ENCODE measurements around the gene OPCML. TPM values are rescaled to one million over a fixed set of nuclear protein-coding genes. Genes with fewer than 3 reads are reported as not detected.

OPCML gene
- polyA plus RNA-seq, 1 donor from 2014 or later = 11.6 TPM

- no peaks in the 10 kb centered on the region for H3K79me2 ChIP-seq (replicated peaks; ENCODE audit: insufficient read depth, low read length)
- no peaks in the 10 kb centered on the region for H4K20me1 ChIP-seq (ENCODE audit: insufficient read depth)
- no peaks in the 10 kb centered on the region for H3K27me3 ChIP-seq (ENCODE audit: insufficient read depth, low read depth, low read length)
- no peaks in the 10 kb centered on the region for H3K9me2 ChIP-seq (ENCODE audit: insufficient read depth, low read length)
- H3K9me3 ChIP-seq (ENCODE audit: low read length) = no peaks in the 10 kb centered on the region
- no peak overlapping the region for H2AFZ ChIP-seq (ENCODE audit: low read depth, low read length)
- no peak overlapping the region for H3K4me3 ChIP-seq (ENCODE audit: low read length)
- H3F3A ChIP-seq (ENCODE audit: insufficient read depth, low read length, poor library complexity, severe bottlenecking) = no peaks in the 10 kb centered on the region
- H3K9ac ChIP-seq (ENCODE audit: low read length) = no peak overlapping the region
- no peak for TF ChIP-seq TAF1 (IDR thresholded peaks at IDR 0.05; ENCODE audit: low read depth)
- no peak for TF ChIP-seq EP300 (conservative IDR thresholded peaks at IDR 0.05; ENCODE audit: poor library complexity, severe bottlenecking)
- TF ChIP-seq POLR2AphosphoS5 (IDR thresholded peaks at IDR 0.05) = no peak
- no peak for TF ChIP-seq EZH2 (IDR thresholded peaks at IDR 0.05; ENCODE audit: borderline replicate concordance, insufficient read depth, low read length, poor library complexity, severe bottlenecking)
- no peak for TF ChIP-seq RAD21 (conservative IDR thresholded peaks at IDR 0.05)
- TF ChIP-seq REST (IDR thresholded peaks at IDR 0.05; ENCODE audit: borderline replicate concordance) = no peak
- no peak for TF ChIP-seq SMC3 (conservative IDR thresholded peaks at IDR 0.05; ENCODE audit: poor library complexity)
- no peak for TF ChIP-seq MXI1 (conservative IDR thresholded peaks at IDR 0.05; ENCODE audit: poor library complexity, severe bottlenecking)
- TF ChIP-seq CTCF (IDR thresholded peaks at IDR 0.05; ENCODE audit: poor library complexity, severe bottlenecking) = no peak
- no peaks in the 10 kb centered on the region for H3K36me3 ChIP-seq (ENCODE audit: insufficient read depth, low read length)
- H3K4me2 ChIP-seq (ENCODE audit: low read length) = no peak overlapping the region
- H3K27ac ChIP-seq (ENCODE audit: low read length) = no peak overlapping the region
Observed at GRCh38 chr11:132604431-132604830, 927.9 kb downstream of the OPCML start.

GRCh38 chr11:132601875-132602274 lies 930.4 kb downstream of the OPCML start:
- peak overlapping the region; percentile 83 for H3K27ac ChIP-seq (ENCODE audit: low read length)
- H4K20me1 ChIP-seq (ENCODE audit: insufficient read depth) = no peaks in the 10 kb centered on the region
- no peaks in the 10 kb centered on the region for H3K9me2 ChIP-seq (ENCODE audit: insufficient read depth, low read length)
- no peaks in the 10 kb centered on the region for H3K27me3 ChIP-seq (ENCODE audit: insufficient read depth, low read depth, low read length)
- TF ChIP-seq REST (IDR thresholded peaks at IDR 0.05; ENCODE audit: borderline replicate concordance) (no peak), MXI1 (conservative IDR thresholded peaks at IDR 0.05; ENCODE audit: poor library complexity, severe bottlenecking) (no peak), POLR2AphosphoS5 (IDR thresholded peaks at IDR 0.05) (peak; percentile 81), RAD21 (conservative IDR thresholded peaks at IDR 0.05) (peak; percentile 55), CTCF (IDR thresholded peaks at IDR 0.05; ENCODE audit: poor library complexity, severe bottlenecking) (no peak), SMC3 (conservative IDR thresholded peaks at IDR 0.05; ENCODE audit: poor library complexity) (peak; percentile 46), EP300 (conservative IDR thresholded peaks at IDR 0.05; ENCODE audit: poor library complexity, severe bottlenecking) (peak; percentile 97)
- H3K9ac ChIP-seq (ENCODE audit: low read length) = peak overlapping the region; percentile 28
- H3K9me3 ChIP-seq (ENCODE audit: low read length) = no peaks in the 10 kb centered on the region
- H2AFZ ChIP-seq (ENCODE audit: low read depth, low read length) = no peak overlapping the region
- no peaks in the 10 kb centered on the region for H3F3A ChIP-seq (ENCODE audit: insufficient read depth, low read length, poor library complexity, severe bottlenecking)
- no peaks in the 10 kb centered on the region for H3K36me3 ChIP-seq (ENCODE audit: insufficient read depth, low read length)
- H3K4me3 ChIP-seq (ENCODE audit: low read length) = peak overlapping the region; percentile 43
- peak overlapping the region; percentile 1 for H3K4me2 ChIP-seq (ENCODE audit: low read length)
- no peaks in the 10 kb centered on the region for H3K79me2 ChIP-seq (replicated peaks; ENCODE audit: insufficient read depth, low read length)
